ENCODE results near the gene UGT1A7. TPM values are rescaled to one million over a fixed set of nuclear protein-coding genes. Genes with fewer than 3 reads are reported as not detected.

The UGT1A7 gene
- total RNA-seq, result 0.33 and 0.39 TPM in 2 replicates

GRCh38 chr2:233681521-233682099 is at the start of gene UGT1A7:
UGT1A7 (plus strand) TSS chr2:233681901; CDS start chr2:233681938, 37 bp downstream.

GRCh38 chr2:233636306-233636705 is 45.4 kb upstream of the UGT1A7 start, which contains the start of gene UGT1A10:
UGT1A10 (plus strand) TSS chr2:233636448; CDS start chr2:233636523, 75 bp downstream.

GRCh38 chr2:233671290-233672161 is 10.2 kb upstream of the UGT1A7 start, which contains the start of gene UGT1A9:
UGT1A9 (plus strand) TSS chr2:233671898; CDS start chr2:233671935, 37 bp downstream.

GRCh38 chr2:233692648-233693047 is 10.9 kb downstream of the UGT1A7 start, which contains the start of gene UGT1A6:
UGT1A6 (plus strand) TSS chr2:233692890; CDS start chr2:233693005, 115 bp downstream.

GRCh38 chr2:233712611-233713261 is 31.0 kb downstream of the UGT1A7 start, which contains the start of gene UGT1A5:
UGT1A5 (plus strand) TSS chr2:233712907; CDS start chr2:233712992, 85 bp downstream.

GRCh38 chr2:233718552-233718951 is 36.9 kb downstream of the UGT1A7 start, which contains the start of gene UGT1A4:
UGT1A4 (plus strand) TSS chr2:233718736; CDS start chr2:233718821, 85 bp downstream.

GRCh38 chr2:233728723-233729301 is 47.1 kb downstream of the UGT1A7 start, which contains the start of gene UGT1A3:
UGT1A3 (plus strand) TSS chr2:233729042; CDS start chr2:233729127, 85 bp downstream.

GRCh38 chr2:233760043-233760442 is 78.3 kb downstream of the UGT1A7 start, which contains the start of gene UGT1A1:
UGT1A1 (plus strand) TSS chr2:233760270; CDS start chr2:233760288, 18 bp downstream.

GRCh38 chr2:233778030-233778429 is 96.3 kb downstream of the UGT1A7 start, which contains the start of gene MROH2A:
MROH2A (plus strand) TSS chr2:233778330; CDS start chr2:233779359, 1,029 bp downstream.

Other genes with a start within 250 kb of the UGT1A7 start
- 44.0 and 47.7 TPM in 2 replicates for gene USP40, start 115.1 kb upstream of the UGT1A7 start, total RNA-seq
- not detected in 2 replicates for gene UGT1A8, start 64.3 kb upstream of the UGT1A7 start, total RNA-seq
- not detected in 2 replicates for gene UGT1A10, start 45.5 kb upstream of the UGT1A7 start, total RNA-seq
- not detected in 2 replicates for gene UGT1A9, start 10.0 kb upstream of the UGT1A7 start, total RNA-seq
- 0.79 and 6.9 TPM in 2 replicates for gene UGT1A6, start 11.0 kb downstream of the UGT1A7 start, total RNA-seq
- 0.22 TPM in 1 of 2 replicates, not detected in the other for gene UGT1A5, start 31.0 kb downstream of the UGT1A7 start, total RNA-seq
- 0.33 and 0.39 TPM in 2 replicates for gene UGT1A4, start 36.8 kb downstream of the UGT1A7 start, total RNA-seq
- 0.43 TPM in 1 of 2 replicates, not detected in the other for gene UGT1A3, start 47.1 kb downstream of the UGT1A7 start, total RNA-seq
- gene UGT1A1, start 78.4 kb downstream of the UGT1A7 start, total RNA-seq, result 0.22 TPM in 1 of 2 replicates, not detected in the other
- gene MROH2A, start 96.4 kb downstream of the UGT1A7 start, total RNA-seq, result not detected in 2 replicates
- gene HJURP, start 172.6 kb downstream of the UGT1A7 start, total RNA-seq, result 7.1 and 7.9 TPM in 2 replicates
- not detected in 2 replicates for gene TRPM8, start 235.5 kb downstream of the UGT1A7 start, total RNA-seq

Data from placental epithelial cell (primary cell).